Duodenal mucosa (tissue), 2 donors: ENCODE data around the gene DDX39A.
"Not testable (repeated sequence)": the region's sequence is repeated elsewhere in the genome, so short reads cannot be mapped to it uniquely, and the experiment has no call there.

ENCODE experiments used
- H3K27ac ChIP-seq: one replicate; pipeline ENCODE4 v1.7.0; 2013; ENCODE audit warnings: low read depth, low read length
- H3K27me3 ChIP-seq, 2 donors: one replicate each; pipeline ENCODE4 v1.7.0; 2013; ENCODE audit warnings: low read length in 2 of 2, control low read depth in 1 of 2; ENCODE audit not compliant: insufficient read depth in 2 of 2, control insufficient read depth in 1 of 2
- H3K36me3 ChIP-seq, 2 donors: one replicate each; pipeline ENCODE4 v1.7.0; 2013; ENCODE audit warnings: low read length in 2 of 2, control low read depth in 1 of 2; ENCODE audit not compliant: insufficient read depth in 2 of 2, control insufficient read depth in 1 of 2
- H3K4me1 ChIP-seq, 2 donors: one replicate each; pipeline ENCODE4 v1.7.0; 2013; ENCODE audit warnings: low read length in 2 of 2, control low read depth in 1 of 2; ENCODE audit not compliant: insufficient read depth in 2 of 2, control insufficient read depth in 1 of 2
- H3K4me3 ChIP-seq, 2 donors: one replicate each; pipeline ENCODE4 v1.7.0; 2013; ENCODE audit warnings: low read length in 2 of 2, low read depth in 1 of 2
- H3K9ac ChIP-seq, 2 donors: one replicate each; pipeline ENCODE4 v1.7.0; 2013; ENCODE audit warnings: low read length in 2 of 2, low read depth in 1 of 2
- H3K9me3 ChIP-seq, 2 donors: one replicate each; pipeline ENCODE4 v1.7.0; 2013; ENCODE audit warnings: low read length in 2 of 2, control low read depth in 1 of 2; ENCODE audit not compliant: control insufficient read depth in 1 of 2

DDX39A gene

GRCh38 chr19:14372384-14373077, 46.6 kb downstream of the DDX39A start:
- not testable (repeated sequence) for H3K4me3 ChIP-seq, H3K9me3 ChIP-seq, H3K27me3 ChIP-seq, H3K9ac ChIP-seq, H3K36me3 ChIP-seq
- H3K27ac ChIP-seq: peak overlapping the region; percentile 14
- peaks cover 10 to 23% of the 10 kb centered on the region in 2 donors for H3K4me1 ChIP-seq

- no peak overlapping the region for H3K4me3 ChIP-seq
- H3K9me3 ChIP-seq: no peaks in the 10 kb centered on the region
- H3K9ac ChIP-seq: no peak overlapping the region
- H3K27me3 ChIP-seq: no peaks in the 10 kb centered on the region
- H3K36me3 ChIP-seq: no peaks in the 10 kb centered on the region
- peaks cover 16 to 28% of the 10 kb centered on the region in 2 donors for H3K4me1 ChIP-seq
- H3K27ac ChIP-seq: peak overlapping the region; percentile 50
Measured at GRCh38 chr19:14371301-14371821, 47.8 kb downstream of the DDX39A start.

- H3K4me1 ChIP-seq: peaks cover 19 to 31% of the 10 kb centered on the region in 2 donors
- no peak overlapping the region for H3K4me3 ChIP-seq
Measured at GRCh38 chr19:14370940-14371280, 48.2 kb downstream of the DDX39A start.

GRCh38 chr19:14370169-14370939, 48.8 kb downstream of the DDX39A start:
- Histone ChIP-seq H3K4me3 (peak overlapping the region in 1 of 2 donors; percentile 37), H3K4me1 (peaks cover 13 to 26% of the 10 kb centered on the region in 2 donors), H3K27me3 (no peaks in the 10 kb centered on the region), H3K27ac (peak overlapping the region; percentile 71), H3K36me3 (no peaks in the 10 kb centered on the region), H3K9ac (peak overlapping the region in 1 of 2 donors; percentile 29), H3K9me3 (no peaks in the 10 kb centered on the region)

More at GRCh38 chr19:14370940-14371280, 48.2 kb downstream of the DDX39A start:
- Histone ChIP-seq H3K36me3 (no peaks in the 10 kb centered on the region), H3K9me3 (no peaks in the 10 kb centered on the region), H3K27me3 (no peaks in the 10 kb centered on the region), H3K27ac (peak overlapping the region; percentile 50), H3K9ac (no peak overlapping the region)

- Histone ChIP-seq H3K4me3 (peak overlapping the region in 1 of 2 donors; percentile 37), H3K27ac (peak overlapping the region; percentile 71), H3K9me3 (no peaks in the 10 kb centered on the region), H3K36me3 (no peaks in the 10 kb centered on the region), H3K27me3 (no peaks in the 10 kb centered on the region), H3K9ac (peak overlapping the region; percentile 20 to 29), H3K4me1 (peaks cover 12 to 23% of the 10 kb centered on the region in 2 donors)
Measured at GRCh38 chr19:14369399-14370168, 49.6 kb downstream of the DDX39A start.

GRCh38 chr19:14368011-14368513, 51.1 kb downstream of the DDX39A start:
- H3K4me1 ChIP-seq: peaks cover 12 to 20% of the 10 kb centered on the region in 2 donors
- no peaks in the 10 kb centered on the region for H3K27me3 ChIP-seq
- no peaks in the 10 kb centered on the region for H3K36me3 ChIP-seq
- H3K9me3 ChIP-seq: no peaks in the 10 kb centered on the region
- no peak overlapping the region for H3K9ac ChIP-seq
- no peak overlapping the region for H3K4me3 ChIP-seq
- H3K27ac ChIP-seq: peak overlapping the region; percentile 17

- Histone ChIP-seq H3K27me3 (no peaks in the 10 kb centered on the region), H3K36me3 (no peaks in the 10 kb centered on the region), H3K9ac (peak overlapping the region in 1 of 2 donors; percentile 20), H3K4me1 (peaks cover 12 to 20% of the 10 kb centered on the region in 2 donors), H3K27ac (no peak overlapping the region), H3K4me3 (peak overlapping the region in 1 of 2 donors; percentile 56), H3K9me3 (no peaks in the 10 kb centered on the region)
Measured at GRCh38 chr19:14367016-14367415, 52.1 kb downstream of the DDX39A start.

- H3K9me3 ChIP-seq: no peaks in the 10 kb centered on the region
- H3K36me3 ChIP-seq: no peaks in the 10 kb centered on the region
- H3K27ac ChIP-seq: no peak overlapping the region
- H3K9ac ChIP-seq: peak overlapping the region; percentile 20 to 29
- H3K27me3 ChIP-seq: no peaks in the 10 kb centered on the region
- peaks cover 12 to 20% of the 10 kb centered on the region in 2 donors for H3K4me1 ChIP-seq
- H3K4me3 ChIP-seq: peak overlapping the region; percentile 23 to 56
Measured at GRCh38 chr19:14366529-14366928, 52.6 kb downstream of the DDX39A start.

GRCh38 chr19:14364098-14364443, 55.1 kb downstream of the DDX39A start:
- not testable (repeated sequence) for H3K27me3 ChIP-seq, H3K36me3 ChIP-seq, H3K9me3 ChIP-seq
- peak overlapping the region; percentile 42 for H3K27ac ChIP-seq
- H3K4me3 ChIP-seq: peak overlapping the region in 1 of 2 donors; percentile 40
- H3K4me1 ChIP-seq: peaks cover 9 to 10% of the 10 kb centered on the region in 2 donors
- H3K9ac ChIP-seq: peak overlapping the region; percentile 43 to 58
